HG03442 (cell line): ENCODE measurements around the gene SWSAP1.
"Not testable (repeated sequence)": the region's sequence is repeated elsewhere in the genome, so short reads cannot be mapped to it uniquely, and the experiment has no call there.

Source experiments
- ATAC-seq: cut with Tn5 transposase; IDR thresholded peaks from one replicate; pipeline ENCODE4 v1.9.1; 2021; ENCODE audit warnings: mild to moderate bottlenecking, moderate library complexity; ENCODE audit not compliant: unreplicated experiment

The SWSAP1 gene, protein sequence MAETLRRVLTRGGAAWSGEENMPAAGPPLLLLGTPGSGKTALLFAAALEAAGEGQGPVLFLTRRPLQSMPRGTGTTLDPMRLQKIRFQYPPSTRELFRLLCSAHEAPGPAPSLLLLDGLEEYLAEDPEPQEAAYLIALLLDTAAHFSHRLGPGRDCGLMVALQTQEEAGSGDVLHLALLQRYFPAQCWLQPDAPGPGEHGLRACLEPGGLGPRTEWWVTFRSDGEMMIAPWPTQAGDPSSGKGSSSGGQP

DNA sequence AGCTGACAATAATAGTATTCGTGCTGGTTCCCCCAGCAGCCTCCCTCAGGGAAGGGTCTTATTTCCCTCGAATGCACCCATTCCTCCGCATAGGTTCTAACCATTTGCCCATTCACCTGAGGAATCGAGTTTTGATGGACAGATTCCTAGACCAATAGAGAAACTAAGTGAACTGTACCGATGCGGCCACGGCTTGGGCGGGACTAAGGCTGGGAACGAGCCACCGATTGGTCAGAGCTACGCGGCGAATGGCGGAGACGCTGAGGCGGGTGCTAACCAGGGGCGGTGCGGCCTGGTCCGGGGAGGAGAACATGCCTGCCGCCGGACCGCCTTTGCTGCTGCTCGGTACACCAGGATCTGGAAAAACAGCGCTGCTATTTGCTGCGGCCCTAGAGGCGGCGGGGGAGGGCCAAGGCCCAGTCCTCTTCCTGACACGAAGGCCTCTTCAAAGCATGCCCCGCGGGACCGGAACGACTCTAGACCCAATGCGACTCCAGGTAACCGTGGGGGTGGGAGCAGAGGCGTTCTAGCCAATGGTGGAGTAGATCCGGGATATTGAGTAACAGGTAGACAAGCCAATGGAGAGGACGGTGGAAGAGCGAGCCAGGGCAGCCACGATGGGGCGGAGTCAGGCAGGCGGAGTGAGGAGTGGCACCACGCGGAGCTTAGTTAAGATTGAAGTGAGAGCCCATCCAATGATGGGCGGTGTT is at the start of gene SWSAP1:
Gene SWSAP1, plus strand, starts transcription at position 234 of the 710 bp plus-strand sequence. Its CDS starts 15 bp downstream, at position 249.
- ATAC-seq: peak; percentile 83

DNA sequence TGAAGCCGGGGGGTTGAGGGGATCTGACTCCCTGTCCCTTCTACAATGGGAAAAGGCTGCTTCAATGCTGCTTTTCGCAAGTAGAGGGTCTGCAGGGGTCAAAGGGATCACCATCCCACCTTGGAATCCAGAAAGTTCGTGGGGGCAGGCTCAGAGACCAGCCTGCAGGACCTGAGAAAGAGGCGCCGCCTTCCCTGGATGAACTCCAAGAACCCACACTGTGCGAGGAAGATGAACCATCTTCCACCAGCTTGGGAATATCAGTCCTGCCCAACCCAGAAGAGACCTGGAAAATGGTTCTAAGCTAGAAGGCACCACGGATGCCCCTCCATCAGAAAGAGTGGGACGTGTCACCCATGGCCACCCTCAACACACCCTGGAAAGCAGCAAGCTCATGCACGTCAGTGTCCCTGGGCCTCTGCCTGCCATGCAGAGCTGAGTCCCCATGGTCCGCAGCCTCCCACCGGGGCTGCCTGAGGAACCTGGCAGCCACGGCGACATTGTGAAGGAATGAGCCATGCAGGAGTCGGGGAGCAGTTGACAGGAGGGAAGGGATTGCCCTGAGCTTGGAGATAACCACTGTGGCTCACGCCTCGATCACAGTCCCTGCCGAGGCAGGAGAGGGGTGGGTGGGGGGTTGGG is 49.6 kb upstream of the SWSAP1 start:
- ATAC-seq: no peak

DNA sequence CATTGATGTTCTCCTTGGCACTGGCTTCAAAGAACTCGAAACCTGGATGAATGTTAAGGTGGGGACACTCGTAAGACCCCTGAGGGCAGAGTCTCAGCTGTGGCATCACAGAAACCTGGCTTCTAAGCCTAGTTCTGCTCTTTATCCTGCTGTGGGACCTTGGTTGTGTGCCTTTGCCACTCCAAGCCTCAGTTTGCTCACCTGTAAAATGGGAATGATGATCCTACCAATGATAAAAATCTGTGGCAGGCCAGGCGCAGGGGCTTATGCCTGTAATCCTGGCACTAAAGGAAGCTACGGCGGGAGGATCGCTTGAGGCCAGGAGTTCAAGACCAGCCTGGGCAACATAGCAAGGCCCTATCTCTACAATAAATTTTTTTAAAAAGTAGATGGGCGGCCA is 48.9 kb upstream of the SWSAP1 start:
- ATAC-seq: no peak

DNA sequence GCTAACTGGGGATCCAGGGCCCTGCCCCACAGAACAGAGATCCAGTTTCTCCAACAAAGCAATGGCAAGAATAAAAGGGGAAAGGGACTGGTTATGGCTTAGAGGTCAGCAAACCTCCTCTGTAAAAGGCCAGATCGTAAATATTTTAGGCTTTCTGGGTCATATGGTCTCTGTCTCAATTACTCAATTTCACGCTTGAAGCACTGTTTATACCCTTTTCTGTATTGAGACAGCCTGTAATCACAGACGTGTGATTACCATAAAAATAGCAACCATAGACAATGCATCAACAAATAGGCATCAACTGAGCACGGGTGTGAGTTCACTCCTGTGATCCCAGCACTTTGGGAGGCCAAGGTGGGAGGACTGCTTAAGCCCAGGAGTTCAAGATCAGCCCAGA is 44.3 kb upstream of the SWSAP1 start:
- no peak for ATAC-seq

DNA sequence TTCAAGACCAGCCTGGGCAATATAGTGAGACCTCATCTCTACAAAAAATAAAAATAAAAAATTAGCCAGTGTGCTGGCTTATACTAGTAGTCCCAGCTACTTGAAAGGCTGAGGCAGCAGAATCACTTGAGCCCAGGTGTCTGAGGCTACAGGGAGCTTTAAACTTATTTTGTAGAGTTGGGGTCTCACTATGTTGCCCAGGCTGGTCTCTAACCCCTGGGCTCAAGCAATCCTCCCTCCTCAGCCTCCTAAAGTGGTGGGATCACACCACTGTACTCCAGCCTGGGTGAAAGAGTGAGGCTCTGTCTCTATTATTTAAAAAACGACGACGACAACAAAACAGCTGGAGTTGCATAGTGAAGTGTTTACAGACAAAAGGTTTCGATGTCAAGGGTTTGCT is 43.0 kb upstream of the SWSAP1 start:
- no peak for ATAC-seq

DNA sequence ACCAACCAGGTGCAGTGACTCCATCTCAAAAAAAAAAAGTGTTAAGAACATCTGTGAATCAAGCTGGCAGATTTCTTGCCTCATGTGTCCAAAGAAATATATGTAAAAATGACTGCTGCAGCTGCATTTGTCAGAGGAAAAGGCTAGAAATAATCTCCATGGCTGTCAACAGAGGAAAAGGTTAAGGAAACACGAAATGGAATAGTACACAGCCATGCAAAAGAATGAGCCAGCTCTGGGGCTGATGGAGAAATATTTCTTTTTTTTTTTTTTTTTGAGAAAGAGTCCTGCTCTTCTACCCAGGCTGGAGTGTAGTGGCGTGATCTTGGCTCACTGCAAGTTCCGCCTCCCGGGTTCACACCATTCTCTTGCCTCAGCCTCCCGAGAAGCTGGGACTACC is 41.6 kb upstream of the SWSAP1 start:
- ATAC-seq: no peak

DNA sequence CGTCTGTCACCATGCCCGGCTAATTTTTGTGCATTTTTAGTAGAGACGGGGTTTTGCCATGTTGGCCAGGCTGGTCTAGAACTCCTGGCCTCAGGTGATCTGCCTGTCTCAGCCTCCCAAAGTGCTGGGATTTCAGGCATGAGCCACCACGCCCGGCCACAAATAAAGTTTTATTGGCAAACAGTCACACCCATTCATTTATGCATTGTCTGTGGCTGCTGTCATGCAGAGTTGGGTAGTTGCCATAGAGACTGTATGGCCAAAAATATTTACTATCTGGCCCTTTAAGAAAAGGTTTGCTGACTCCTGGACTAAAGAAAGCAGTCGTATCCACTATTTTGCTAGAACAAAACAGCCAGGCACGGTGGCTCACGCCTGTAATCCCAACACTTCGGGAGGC is 40.6 kb upstream of the SWSAP1 start:
- not testable (repeated sequence) for ATAC-seq

DNA sequence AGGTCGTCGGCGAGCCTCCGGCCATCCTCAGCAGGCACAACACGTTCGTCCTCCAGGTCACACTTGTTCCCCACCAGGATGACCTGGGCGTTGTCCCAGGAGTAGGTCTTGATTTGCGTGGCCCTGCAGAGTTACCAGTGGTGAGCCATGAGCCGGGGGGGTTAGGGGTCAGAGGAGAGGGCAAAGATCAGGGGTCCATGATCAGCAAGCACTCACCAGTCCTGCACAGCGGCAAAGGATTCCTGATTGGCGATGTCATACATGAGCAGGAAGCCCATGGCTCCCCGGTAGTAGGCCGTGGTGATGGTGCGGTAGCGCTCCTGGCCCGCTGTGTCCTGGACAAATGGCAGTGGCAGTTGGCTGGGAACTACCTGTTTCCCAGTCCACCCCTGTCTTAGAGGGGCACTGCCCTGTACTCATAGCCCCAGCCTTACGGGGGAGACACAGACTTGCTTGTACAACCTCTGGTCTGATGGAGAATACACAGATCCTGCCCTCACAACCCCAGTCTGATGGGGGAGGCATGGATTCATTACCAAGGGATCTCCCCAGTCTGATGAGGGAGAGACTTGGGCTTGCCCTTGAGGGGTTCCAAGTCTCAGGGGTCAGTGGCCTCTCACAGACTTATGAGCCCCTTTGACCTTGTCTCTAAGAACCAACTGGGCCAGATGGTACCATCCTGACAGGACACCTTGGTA is 38.9 kb upstream of the SWSAP1 start:
- no peak for ATAC-seq

DNA sequence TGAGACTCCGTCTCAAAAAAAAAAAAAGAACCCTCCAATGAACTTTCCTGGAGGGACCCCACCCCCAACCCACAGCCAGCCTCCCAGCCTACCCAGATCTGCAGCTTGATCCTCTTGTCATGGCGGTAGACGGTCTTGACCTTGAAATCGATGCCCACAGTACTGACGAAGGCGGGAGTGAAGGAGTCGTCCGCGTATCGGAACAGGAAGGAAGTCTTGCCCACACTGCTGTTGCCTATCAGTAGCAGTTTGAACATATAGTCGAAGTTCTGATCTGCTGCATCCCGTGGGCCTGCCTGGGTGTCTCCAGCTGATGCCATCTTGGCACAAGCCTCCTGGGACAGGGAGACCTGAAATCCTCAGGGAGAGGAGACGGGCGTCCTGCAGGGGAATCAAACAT is 37.4 kb upstream of the SWSAP1 start:
- no peak for ATAC-seq

DNA sequence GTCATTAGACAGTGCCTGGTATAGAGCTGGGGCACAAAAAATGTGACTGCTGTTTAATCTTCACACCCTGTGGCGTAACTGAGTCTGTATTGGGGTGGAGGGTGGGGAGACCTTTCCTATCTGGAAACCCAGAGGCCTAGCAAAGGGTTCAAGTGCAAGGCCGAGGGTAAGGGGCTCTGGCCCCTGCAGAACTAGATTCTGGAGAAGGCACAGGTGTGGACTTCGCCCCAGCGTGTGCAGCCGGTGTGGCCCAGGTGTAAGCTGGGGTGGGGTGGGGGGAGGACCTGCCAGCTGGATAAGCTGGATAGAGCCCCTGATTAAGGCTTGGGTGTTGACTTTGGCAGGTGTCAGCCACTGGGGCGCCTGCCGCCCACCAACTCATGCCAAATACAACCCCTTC is 36.3 kb upstream of the SWSAP1 start:
- no peak for ATAC-seq

DNA sequence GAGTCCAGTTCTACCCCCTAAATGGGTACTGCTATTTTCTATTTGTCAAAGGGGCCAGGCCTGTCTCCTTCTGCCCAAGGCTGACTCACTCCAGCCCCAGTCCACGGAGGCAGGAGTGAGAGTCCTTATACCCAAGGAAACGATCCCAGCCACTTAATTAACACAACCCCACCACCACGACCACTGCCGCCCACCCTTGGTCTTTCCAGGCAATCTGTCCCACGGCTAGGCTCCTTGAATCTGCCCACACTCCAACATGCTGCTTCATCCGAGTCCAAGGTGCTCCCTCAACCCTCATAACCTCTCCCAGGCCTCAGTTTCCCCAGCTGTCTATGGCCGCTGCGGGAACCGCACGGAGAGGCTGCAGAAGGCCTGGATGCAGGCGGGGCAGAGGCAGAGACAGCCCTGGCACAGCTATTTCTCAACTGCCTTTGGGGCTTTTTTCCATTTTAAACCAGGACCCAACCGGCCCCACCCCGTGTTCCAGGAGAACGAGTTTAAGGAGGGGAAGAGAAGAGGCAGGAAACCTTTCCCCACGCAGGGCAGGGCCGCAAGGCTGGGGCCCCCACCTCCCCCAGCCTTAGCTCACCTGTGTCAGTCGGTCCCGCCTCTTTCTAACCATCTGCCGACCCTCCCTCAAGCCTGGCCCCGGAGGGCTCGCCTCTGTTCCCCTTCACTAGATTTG is 35.8 kb upstream of the SWSAP1 start:
- no peak for ATAC-seq

DNA sequence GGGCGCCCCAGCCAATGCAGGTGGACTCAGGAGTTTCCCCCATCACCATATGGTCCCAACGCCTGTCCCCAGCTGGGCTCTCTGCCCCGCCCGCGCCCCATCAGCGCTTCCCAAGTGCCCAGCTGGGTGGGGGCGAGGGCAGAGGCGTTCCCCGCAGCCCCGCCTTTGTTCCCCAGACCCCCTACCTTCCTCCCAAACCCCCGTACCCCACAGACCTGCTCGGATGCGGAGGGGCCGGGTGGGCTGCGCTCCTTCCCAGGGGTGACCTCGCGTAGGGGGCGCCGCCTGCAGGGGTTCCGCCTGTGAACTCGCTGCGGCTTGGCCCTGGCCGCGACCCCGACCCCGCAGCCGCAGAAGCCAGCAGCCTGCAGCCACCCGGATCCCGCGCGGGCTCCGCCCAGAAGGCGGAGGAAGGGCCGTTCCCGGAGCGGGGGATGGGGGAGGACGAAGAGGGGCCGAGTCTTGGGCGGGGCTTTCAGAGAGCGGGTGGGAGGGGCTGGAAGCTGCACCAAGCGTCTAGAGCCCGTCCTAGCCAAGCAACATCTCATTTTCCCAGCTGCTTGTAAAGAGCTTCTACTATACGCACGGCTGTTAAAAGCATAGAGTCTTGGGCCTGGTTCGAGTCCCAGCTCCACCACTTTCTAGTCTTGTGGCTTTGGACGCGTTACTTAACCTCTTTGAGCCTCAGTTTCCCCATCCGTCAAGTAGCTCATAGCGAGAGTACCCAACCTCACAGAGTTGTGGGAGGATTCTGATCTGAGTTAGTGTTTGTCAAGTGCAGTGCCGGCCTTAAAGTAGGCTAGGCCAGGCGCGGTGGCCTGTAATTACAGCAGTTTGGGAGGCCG is 35.0 kb upstream of the SWSAP1 start, which contains the start of gene RAB3D:
Gene RAB3D, minus strand, starts transcription at position 404 of the 845 bp plus-strand sequence. CDS start 2,258 bp downstream, outside the sequence.
- ATAC-seq: peak; percentile 46

DNA sequence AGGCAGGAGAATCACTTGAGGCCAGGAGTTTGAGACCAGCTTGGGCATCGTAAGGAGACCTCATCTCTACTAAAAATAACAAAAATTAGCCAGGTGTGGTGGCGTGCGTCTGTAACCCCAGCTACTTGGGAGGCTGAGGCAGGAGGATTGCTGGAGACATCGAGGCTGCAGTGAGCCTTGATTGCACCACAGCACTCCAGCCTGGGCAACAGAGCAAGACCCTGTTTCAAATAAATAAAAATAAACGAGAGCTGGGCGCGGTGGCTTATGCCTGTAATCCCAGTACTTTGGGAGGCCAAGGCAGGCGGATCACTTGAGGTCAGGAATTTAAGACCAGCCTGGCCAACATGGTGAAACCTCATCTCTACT is 34.4 kb upstream of the SWSAP1 start:
- not testable (repeated sequence) for ATAC-seq

DNA sequence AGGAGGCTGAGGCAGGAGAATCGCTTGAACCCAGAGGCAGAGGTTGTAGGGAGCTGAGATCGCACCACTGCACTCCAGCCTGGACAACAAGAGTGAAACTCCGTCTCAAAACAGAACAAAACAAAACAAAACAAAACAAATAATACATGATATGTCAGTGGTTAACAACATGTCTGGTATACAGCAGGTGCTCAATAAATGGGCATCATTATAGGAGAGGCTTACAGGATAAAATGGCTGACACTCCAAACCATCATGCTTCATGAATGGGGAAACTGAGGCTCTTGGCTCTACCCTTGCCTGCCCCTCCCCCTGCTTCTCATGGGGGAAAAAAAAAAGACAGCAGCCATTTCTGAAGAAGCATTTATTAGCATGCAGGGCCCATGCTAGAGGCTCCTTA is 32.0 kb upstream of the SWSAP1 start:
- no peak for ATAC-seq

DNA sequence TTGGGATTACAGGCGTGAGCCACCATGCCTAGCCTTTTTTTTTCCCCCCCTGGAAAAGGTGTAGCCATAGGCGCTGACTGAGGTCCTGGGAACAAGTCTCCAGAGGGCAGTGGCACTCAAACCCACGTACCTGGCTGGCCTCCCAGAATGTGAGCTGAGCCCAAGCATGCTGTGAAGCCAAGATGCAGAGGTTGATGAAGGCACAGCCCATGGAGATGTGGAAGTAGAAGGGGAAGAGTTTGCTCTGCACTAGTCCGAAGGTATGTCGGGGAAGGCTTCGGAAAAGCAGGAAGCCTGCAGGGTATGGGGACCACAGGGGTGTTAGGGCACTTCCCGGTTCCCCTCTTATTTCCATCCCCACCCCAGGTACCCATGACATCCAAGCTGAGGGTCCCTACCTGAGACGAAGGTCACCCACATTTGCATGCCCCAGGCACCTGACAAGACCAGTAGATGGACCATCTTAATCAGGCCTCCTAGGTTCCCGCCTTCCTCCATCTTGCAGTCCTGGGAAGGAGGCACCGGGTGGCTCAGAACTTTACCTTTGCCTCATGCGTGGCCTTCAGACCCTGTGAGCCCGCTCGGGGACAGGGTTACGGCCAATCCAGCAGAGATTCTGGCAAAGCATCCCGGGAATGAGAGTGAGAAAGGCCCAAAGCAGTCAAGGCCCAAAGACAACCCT is 29.2 kb upstream of the SWSAP1 start:
- no peak for ATAC-seq

DNA sequence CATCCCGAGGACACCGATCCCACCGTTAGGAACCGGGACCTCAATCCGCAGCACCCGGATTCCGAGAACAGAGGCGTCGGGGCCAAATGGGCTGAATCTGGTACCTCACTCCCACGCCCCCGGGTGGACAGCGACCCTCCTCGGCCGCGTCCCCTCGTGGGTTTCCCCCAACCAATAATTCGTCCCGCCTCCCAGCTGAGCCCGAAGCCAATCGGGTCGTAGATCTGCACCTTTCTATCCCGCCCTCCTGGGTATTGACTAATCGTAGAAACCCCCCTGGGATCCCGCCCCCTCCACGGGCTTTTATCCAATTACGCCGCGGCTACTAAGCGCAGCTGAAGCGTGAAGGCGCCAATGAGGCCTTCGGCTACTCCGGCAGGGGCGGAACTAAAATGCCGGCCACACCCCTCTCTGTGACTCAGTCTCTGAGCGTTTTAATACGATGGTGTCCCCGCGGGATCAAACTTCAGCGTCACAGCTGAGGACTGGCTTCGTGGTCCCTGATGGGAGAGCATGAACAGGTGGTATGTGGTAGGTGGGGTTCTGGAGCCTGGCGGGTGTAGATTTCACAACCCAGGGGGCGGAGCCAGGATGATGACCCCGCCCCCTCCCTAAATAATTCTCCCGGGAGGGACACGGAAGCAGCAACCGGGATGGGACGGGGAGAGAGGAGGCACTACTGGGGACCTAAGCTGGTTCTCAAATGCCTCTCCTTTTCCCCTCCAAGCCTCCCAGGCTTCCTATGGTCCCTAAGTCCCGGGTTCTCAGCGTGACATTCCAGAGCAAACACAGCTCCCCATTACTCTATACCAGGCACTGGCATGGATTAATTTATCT is 28.1 kb upstream of the SWSAP1 start, which contains the start of the genes CCDC159 and TMEM205:
Gene CCDC159, plus strand, starts transcription at position 416 of the 837 bp plus-strand sequence. Its CDS starts 88 bp downstream, at position 504.
Gene TMEM205, minus strand, starts transcription at position 165 of the 837 bp plus-strand sequence. CDS start 649 bp downstream, outside the sequence.
- ATAC-seq: peak; percentile 88

DNA sequence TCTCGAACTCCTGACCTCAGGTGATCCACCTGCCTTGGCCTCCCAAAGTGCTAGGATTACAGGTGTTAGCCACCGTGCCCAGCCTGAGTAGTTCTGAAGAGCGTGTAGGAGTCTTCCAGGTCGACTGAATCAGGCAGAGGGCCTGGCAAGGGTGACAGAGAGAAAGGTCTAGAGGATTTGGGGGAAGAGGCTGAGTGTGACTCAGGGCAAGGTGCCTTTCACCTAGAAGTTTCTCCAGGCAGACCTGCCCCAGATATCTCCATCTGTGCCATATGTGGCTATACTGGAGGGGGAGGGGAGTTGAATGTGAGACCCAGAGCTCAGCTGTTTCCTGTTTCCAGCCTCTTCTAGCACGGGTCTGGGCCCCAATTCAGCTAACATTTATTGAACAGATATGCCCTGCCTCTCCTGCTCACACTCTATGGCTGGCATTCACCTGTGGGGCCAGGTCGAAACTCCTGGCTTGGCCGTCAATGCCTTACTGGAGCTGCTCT is 26.9 kb upstream of the SWSAP1 start:
- no peak for ATAC-seq

DNA sequence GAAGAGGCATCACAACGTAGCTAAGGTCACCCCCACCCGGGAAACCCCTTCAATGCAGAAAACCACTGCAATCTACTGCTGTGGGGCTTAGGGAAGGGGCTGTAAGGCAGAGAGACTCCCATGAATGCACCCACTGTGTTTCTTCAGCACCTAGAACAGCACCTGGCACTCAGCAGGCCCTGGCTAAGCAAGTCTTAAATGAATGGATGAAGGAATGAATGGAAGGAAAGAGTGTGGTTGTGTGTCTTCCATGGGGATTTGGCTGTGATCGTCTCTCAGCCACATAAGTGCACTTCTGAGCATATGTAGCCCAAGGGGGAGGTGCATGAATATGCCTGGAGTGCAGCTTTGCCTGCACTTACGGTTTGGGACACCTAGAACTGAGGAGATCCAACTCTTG is 25.3 kb upstream of the SWSAP1 start:
- no peak for ATAC-seq
